ENCODE results near the gene ZCCHC13.
"Not testable (repeated sequence)": the region's sequence is repeated elsewhere in the genome, so short reads cannot be mapped to it uniquely, and the experiment has no call there.

Gene ZCCHC13

DNA sequence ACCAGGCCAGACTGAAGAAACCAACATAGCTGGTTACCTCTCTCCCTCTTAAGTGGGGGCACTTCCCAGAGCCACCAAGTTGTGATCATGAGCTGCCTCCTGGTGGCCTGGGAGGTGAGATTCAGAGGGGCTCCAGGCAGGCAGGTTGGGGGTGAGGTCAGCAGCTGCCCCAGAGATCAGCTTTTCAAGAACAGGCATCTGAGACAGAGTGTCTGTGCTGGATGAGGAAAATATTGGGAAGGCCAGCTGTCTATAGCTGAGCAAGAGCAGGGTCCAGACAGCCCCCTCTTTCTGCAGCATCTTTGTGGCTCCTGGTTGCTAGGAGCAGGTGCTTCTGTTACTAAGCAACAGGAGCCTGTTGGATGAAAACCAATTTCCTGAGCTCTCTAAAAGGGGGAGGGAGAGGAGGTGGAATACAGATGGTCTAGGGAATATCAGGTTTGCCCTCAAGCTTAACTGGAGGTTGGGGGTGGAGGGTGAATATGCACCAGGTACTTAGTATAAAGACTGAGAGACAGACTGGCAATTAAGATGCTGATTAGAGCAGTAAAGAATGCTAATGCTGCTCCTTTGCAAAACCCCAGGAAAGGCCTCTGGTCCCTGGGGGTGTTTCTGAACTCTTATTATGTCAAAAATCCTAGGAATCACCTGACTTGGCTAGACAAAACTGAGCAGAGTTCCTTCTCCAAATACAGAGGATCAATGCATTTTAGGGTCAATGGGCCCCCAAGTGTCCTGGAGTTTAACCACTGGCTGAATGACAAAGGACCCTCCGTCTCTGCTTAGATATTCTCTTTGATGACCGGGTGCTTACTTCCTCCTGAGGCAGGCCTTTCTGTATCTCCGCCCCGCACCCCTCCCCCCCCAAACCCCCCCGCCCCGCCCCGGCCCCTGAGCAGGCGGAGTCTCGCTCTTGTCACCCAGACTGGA, 21.4 kb downstream of the ZCCHC13 start:
- DNase-seq = no peak

DNA sequence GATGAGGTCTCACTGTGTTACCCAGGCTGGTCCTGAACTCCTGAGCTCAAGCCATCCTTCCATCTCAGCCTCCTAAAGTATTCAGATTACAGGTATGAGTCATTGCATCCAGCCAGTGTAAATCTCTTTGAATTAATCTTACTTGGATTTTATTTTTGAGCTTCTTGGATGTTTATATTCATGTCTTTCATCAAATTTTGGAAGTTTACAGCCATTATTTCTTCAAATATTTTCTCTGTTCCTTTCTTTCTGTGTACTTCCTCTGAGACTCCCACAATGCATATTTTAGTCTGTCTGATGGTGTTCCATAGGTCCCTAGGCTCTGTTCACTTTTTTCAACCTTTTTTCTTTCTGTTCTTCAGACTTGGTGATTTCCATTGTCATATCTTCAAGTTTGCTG, 34.9 kb downstream of the ZCCHC13 start:
- DNase-seq = no peak

DNA sequence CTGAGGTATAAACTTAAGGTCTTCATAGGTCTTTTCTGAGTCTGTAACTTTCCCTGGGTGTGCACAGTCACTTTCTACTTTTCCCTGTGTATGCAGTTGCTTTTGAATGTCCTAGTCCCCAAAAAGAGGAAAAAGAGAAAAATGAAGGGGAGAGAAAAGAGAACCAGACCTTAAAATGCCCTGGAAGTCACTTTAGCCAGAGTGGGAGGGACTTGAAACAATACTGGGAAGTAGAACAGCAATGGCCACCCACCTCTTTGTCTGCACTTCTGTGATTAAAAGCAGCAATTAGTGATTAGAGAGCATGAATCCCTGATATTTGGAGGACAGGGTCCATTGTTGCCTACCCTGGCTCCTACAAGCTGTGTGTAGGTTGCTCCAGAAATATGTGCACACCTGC, 36.1 kb downstream of the ZCCHC13 start:
- DNase-seq = no peak

DNA sequence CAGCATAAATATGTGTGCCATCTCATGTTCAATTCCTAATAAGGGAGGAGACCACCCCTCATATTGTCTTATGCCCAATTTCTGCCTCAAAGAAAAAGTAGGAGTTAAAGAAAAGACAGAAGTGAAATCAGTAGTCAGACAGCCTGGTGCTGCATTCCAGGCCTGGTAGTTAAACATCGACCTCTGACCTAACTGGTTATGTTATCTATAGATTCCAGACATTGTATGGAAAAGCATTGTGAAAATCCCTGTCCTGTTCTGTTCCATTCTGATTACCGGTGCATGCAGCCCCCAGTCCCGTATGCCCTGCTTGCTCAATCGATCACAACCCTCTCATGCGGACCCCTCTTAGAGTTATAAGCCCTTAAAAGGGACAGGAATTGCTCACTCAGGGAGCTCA, 38.2 kb downstream of the ZCCHC13 start:
- DNase-seq = not testable (repeated sequence)

DNA sequence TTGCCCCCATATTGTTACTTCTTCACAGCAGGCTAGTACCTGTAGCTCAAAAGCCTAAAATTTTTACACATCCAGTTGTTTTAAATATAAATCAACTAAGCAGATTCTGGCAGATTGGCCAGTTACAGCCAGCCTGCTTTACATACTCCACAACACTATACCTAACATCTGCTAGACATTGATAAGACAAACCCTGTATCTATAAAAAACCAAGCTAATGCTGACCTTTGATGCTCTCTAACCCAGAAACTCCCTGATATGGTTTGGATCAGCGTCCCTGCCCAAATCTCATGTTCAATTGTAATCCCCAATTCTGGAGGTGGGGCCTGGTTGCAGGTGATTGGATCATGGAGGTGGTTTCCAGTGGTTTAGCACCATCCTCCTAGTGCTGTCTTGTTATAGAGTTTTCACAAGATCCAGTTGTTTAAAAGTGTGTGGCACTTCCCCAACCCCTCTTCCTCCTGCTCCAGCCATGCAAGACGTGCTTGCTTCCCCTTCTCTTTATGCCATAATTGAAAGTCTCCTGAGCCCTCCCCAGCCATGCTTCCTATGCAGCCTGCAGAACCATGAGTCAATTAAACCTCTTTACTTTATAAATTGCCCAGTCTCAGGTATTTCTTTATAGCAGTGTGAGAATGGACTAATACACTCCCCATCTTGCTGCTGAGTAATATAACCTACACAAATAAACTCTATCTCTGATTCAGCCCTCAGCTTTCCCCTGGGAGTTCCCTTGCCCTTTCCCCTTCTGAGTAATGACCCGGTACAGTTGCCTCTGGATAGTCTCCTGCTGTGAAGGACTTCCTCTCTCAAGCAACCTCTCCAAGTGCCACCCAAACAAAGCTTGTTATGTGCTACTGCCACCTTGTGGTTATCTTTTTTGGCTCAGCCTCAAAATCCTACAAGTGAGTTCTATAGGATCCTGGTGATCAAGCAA, 39.6 kb downstream of the ZCCHC13 start:
- DNase-seq = no peak

DNA sequence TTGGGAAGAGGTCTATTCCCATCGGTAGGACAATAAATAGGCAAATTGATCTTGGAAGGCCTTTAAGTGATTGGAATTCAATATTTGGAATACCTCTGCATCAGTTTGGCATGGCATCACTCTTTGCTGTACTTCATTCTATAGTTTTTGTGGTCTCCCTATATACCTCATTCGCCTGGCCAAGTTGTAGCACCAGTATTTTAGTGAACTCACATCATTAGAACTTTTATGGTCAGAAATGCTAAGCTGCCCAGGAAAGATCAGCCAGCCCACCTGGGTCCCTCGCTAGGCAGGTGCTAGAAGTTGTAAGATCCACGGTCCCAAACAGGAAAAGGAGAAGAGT, 40.3 kb downstream of the ZCCHC13 start:
- no peak for DNase-seq

DNA sequence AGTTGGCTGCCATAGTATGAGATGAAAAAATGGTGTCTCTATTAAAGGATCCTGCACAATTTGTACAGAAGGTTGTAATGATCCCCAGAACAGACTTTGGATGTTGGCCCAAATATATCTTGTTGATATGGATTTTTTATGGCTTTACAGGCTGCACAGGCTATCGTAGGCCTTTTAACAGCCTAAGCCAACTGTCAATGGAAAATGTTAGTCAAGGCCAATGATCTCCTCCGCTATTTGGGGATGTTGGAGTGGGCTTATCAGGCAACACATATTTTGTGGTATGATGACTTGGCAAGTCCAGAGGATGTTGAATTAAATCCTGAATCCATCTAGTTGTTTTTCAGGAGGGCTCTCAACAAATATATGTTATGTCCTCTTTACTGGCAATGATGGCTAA, 42.1 kb downstream of the ZCCHC13 start:
- no peak for DNase-seq

DNA sequence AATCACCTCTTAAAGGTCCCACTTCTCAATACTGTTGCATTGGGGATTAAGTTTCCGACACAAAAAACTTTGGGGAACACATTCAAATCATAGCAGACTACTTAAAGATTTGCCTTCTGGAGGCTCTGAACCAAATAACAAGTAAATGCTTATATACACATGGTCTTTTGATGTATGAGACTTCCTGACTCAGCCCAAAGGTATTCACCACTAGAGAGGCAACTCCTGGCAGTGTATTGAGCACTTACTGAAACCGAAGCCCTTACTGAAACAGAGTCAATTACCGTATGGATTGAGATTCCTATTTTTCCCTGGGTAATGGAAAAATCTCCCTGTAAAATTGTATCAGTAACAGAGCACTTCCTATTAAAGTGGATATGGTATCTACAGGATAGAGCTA, 45.4 kb downstream of the ZCCHC13 start:
- no peak for DNase-seq

DNA sequence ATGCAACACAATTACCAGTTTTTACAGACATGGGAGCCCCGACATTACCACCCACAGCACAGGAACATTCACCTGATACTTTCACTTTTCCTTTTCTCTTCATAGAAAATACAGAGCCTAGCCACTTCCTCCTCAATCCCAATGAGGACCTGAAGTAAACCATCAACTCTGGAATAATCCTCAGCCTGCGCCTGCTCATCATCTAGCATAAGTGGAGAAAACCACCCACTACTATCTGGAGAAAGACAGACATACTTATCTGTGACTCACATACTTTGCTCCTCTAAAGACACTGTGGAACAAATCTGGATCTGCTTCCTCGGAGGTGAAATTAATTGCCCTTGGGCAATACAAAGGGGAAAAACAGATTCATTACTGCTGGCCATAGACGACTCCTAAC, 47.8 kb downstream of the ZCCHC13 start:
- no peak for DNase-seq

DNA sequence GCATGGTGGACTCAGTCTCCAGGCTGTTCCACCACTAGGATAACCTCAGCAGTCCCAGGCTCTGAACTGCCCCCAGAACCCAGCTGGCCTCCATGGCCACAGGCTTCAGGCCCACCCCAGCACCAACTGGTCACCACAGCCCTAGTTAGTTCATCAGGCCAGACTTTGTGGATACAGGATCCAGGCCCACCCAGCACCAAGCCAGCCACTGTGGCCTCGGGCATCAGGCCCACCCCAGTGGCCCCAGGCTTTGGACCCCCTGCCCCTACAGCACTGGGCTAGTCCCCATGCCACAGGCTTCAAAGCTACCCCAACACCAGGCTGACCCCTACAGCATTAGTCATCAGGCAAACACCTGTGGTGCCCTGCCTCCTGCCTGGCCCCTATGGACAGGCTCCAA, 50.0 kb downstream of the ZCCHC13 start:
- no peak for DNase-seq
